Measurements from ENCODE around the gene PTPRD. TPM values are rescaled to one million over a fixed set of nuclear protein-coding genes. Genes with fewer than 3 reads are reported as not detected.

Gene PTPRD
- total RNA-seq, 1 donor from 2014 or later, result 136 TPM

GRCh38 chr9:8332871-8333270, 2279.9 kb downstream of the PTPRD start:
- Histone ChIP-seq H3K27ac (no peak overlapping the region), H4K20me1 (ENCODE audit: low read depth) (no peaks in the 10 kb centered on the region), H3K9ac (no peak overlapping the region), H3K79me2 (ENCODE audit: low read depth) (no peaks in the 10 kb centered on the region), H3F3A (ENCODE audit: low read depth) (no peaks in the 10 kb centered on the region), H3K36me3 (no peaks in the 10 kb centered on the region), H3K27me3 (no peaks in the 10 kb centered on the region), H2AFZ (replicated peaks) (no peak overlapping the region), H3K4me2 (no peak overlapping the region), H3K4me1 (peaks cover 2% of the 10 kb centered on the region), H3K4me3 (no peak overlapping the region), H3K9me3 (ENCODE audit: low read depth) (no peaks in the 10 kb centered on the region)
- Mint-ChIP-seq H3K36me3 (peaks cover 69% of the 10 kb centered on the region), H3K4me3 (no peak overlapping the region), H3K27ac (no peak overlapping the region), H3K9me3 (peaks cover 10% of the 10 kb centered on the region), H3K27me3 (ENCODE audit: insufficient read depth, low read depth) (no peaks in the 10 kb centered on the region), H3K4me1 (no peaks in the 10 kb centered on the region)
- DNase-seq (ENCODE audit: low spot score), result no peak
- TF ChIP-seq EZH2phosphoT487 (IDR thresholded peaks at IDR 0.05) (no peak), CTCF (IDR thresholded peaks at IDR 0.05) (no peak), EZH2 (IDR thresholded peaks at IDR 0.05) (no peak)

GRCh38 chr9:8332331-8332650, 2280.5 kb downstream of the PTPRD start:
- Mint-ChIP-seq H3K27me3 (ENCODE audit: insufficient read depth, low read depth) (peaks cover under 1% of the 10 kb centered on the region), H3K4me1 (no peaks in the 10 kb centered on the region), H3K36me3 (peaks cover 70% of the 10 kb centered on the region), H3K27ac (no peak overlapping the region), H3K9me3 (peaks cover 13% of the 10 kb centered on the region), H3K4me3 (no peak overlapping the region)
- Histone ChIP-seq H3K79me2 (ENCODE audit: low read depth) (no peaks in the 10 kb centered on the region), H3K4me2 (no peak overlapping the region), H2AFZ (replicated peaks) (no peak overlapping the region), H3K9me3 (ENCODE audit: low read depth) (no peaks in the 10 kb centered on the region), H3K36me3 (no peaks in the 10 kb centered on the region), H3K4me1 (no peaks in the 10 kb centered on the region), H3K27ac (no peak overlapping the region), H3K27me3 (no peaks in the 10 kb centered on the region), H4K20me1 (ENCODE audit: low read depth) (no peaks in the 10 kb centered on the region), H3K4me3 (no peak overlapping the region), H3F3A (ENCODE audit: low read depth) (no peaks in the 10 kb centered on the region), H3K9ac (no peak overlapping the region)
- no peak for DNase-seq (ENCODE audit: low spot score)
- TF ChIP-seq CTCF (IDR thresholded peaks at IDR 0.05) (no peak), EZH2phosphoT487 (IDR thresholded peaks at IDR 0.05) (no peak), EZH2 (IDR thresholded peaks at IDR 0.05) (no peak)

- no peak overlapping the region for H3K27ac Mint-ChIP-seq
- H3K9me3 ChIP-seq (ENCODE audit: low read depth), result no peaks in the 10 kb centered on the region
- H3K4me2 ChIP-seq, result no peak overlapping the region
Measured at GRCh38 chr9:8331507-8332330, 2281.1 kb downstream of the PTPRD start.

GRCh38 chr9:8329561-8330283, 2283.1 kb downstream of the PTPRD start:
- Histone ChIP-seq H3K9ac (no peak overlapping the region), H3K4me1 (no peaks in the 10 kb centered on the region), H3K4me3 (no peak overlapping the region), H3K27ac (no peak overlapping the region), H3K9me3 (ENCODE audit: low read depth) (no peaks in the 10 kb centered on the region), H3K36me3 (no peaks in the 10 kb centered on the region), H2AFZ (replicated peaks) (no peak overlapping the region), H3K79me2 (ENCODE audit: low read depth) (no peaks in the 10 kb centered on the region), H3F3A (ENCODE audit: low read depth) (no peaks in the 10 kb centered on the region), H3K4me2 (no peak overlapping the region), H3K27me3 (no peaks in the 10 kb centered on the region), H4K20me1 (ENCODE audit: low read depth) (no peaks in the 10 kb centered on the region)
- TF ChIP-seq CTCF (IDR thresholded peaks at IDR 0.05), result no peak
- no peak for TF ChIP-seq EZH2 (IDR thresholded peaks at IDR 0.05)
- no peak for TF ChIP-seq EZH2phosphoT487 (IDR thresholded peaks at IDR 0.05)
- peaks cover 24% of the 10 kb centered on the region for H3K9me3 Mint-ChIP-seq
- peaks cover 2% of the 10 kb centered on the region for H3K27me3 Mint-ChIP-seq (ENCODE audit: insufficient read depth, low read depth)
- DNase-seq (ENCODE audit: low spot score), result no peak
- no peak overlapping the region for H3K27ac Mint-ChIP-seq
- peaks cover 64% of the 10 kb centered on the region for H3K36me3 Mint-ChIP-seq
- H3K4me1 Mint-ChIP-seq, result no peaks in the 10 kb centered on the region
- H3K4me3 Mint-ChIP-seq, result no peak overlapping the region

More at GRCh38 chr9:8331507-8332330, 2281.1 kb downstream of the PTPRD start:
- Histone ChIP-seq H3K27me3 (no peaks in the 10 kb centered on the region), H3F3A (ENCODE audit: low read depth) (no peaks in the 10 kb centered on the region), H4K20me1 (ENCODE audit: low read depth) (no peaks in the 10 kb centered on the region), H3K27ac (no peak overlapping the region), H3K36me3 (no peaks in the 10 kb centered on the region), H3K9ac (no peak overlapping the region), H3K4me3 (no peak overlapping the region), H3K79me2 (ENCODE audit: low read depth) (no peaks in the 10 kb centered on the region), H3K4me1 (no peaks in the 10 kb centered on the region), H2AFZ (replicated peaks) (no peak overlapping the region)
- Mint-ChIP-seq H3K9me3 (peaks cover 15% of the 10 kb centered on the region), H3K36me3 (peaks cover 68% of the 10 kb centered on the region), H3K4me1 (no peaks in the 10 kb centered on the region), H3K4me3 (no peak overlapping the region), H3K27me3 (ENCODE audit: insufficient read depth, low read depth) (peaks cover 2% of the 10 kb centered on the region)
- no peak for TF ChIP-seq EZH2 (IDR thresholded peaks at IDR 0.05)
- no peak for DNase-seq (ENCODE audit: low spot score)

All from neural progenitor cell (in vitro differentiated cells).